NCI-H187 treated with DMSO at 0.1 percent for 48 hours (cell line): ENCODE results near the gene DKKL1.

ENCODE experiments used
- DNase-seq: peaks from one replicate; lab custom pipeline; 2025; lab: John Stamatoyannopoulos, UW

The DKKL1 gene

GRCh38 chr19:49396738-49397505 is 33.2 kb downstream of the DKKL1 start:
- DNase-seq: no peak

GRCh38 chr19:49398001-49398615 is 34.4 kb downstream of the DKKL1 start:
- DNase-seq: no peak

- no peak for DNase-seq
Observed at GRCh38 chr19:49398931-49399330, 35.3 kb downstream of the DKKL1 start.

GRCh38 chr19:49400029-49400428 is 36.4 kb downstream of the DKKL1 start:
- DNase-seq: no peak

GRCh38 chr19:49403404-49404187 is 39.9 kb downstream of the DKKL1 start:
- peak; percentile 99 for DNase-seq

GRCh38 chr19:49407079-49407478 is 43.4 kb downstream of the DKKL1 start:
- no peak for DNase-seq

GRCh38 chr19:49407482-49408015 is 43.9 kb downstream of the DKKL1 start:
- DNase-seq: no peak

GRCh38 chr19:49408816-49409440 is 45.3 kb downstream of the DKKL1 start:
- no peak for DNase-seq

GRCh38 chr19:49409441-49410029 is 45.9 kb downstream of the DKKL1 start:
- DNase-seq: no peak

- DNase-seq: no peak
Observed at GRCh38 chr19:49411681-49412326, 48.1 kb downstream of the DKKL1 start.

GRCh38 chr19:49413348-49413747 is 49.7 kb downstream of the DKKL1 start:
- no peak for DNase-seq

GRCh38 chr19:49414256-49414655 is 50.6 kb downstream of the DKKL1 start:
- no peak for DNase-seq

- no peak for DNase-seq
Observed at GRCh38 chr19:49415102-49415809, 51.6 kb downstream of the DKKL1 start.

GRCh38 chr19:49415810-49416200 is 52.1 kb downstream of the DKKL1 start:
- DNase-seq: no peak

- DNase-seq: no peak
Observed at GRCh38 chr19:49417088-49417487, 53.4 kb downstream of the DKKL1 start.

- DNase-seq: no peak
Observed at GRCh38 chr19:49418511-49418910, 54.8 kb downstream of the DKKL1 start.

GRCh38 chr19:49419173-49419572 is 55.5 kb downstream of the DKKL1 start:
- no peak for DNase-seq

- DNase-seq: no peak
Observed at GRCh38 chr19:49420227-49420626, 56.5 kb downstream of the DKKL1 start.

GRCh38 chr19:49421039-49421877 is 57.6 kb downstream of the DKKL1 start:
- DNase-seq: no peak

- no peak for DNase-seq
Observed at GRCh38 chr19:49421878-49422202, 58.2 kb downstream of the DKKL1 start.
